GM18519 (cell line): ENCODE measurements around the gene CASTOR1.

Source experiments
- ATAC-seq: cut with Tn5 transposase; IDR thresholded peaks from one replicate; pipeline ENCODE4 v1.9.1; 2021; ENCODE audit warnings: mild to moderate bottlenecking, moderate library complexity; ENCODE audit not compliant: unreplicated experiment, low FRiP score

CASTOR1 gene

DNA sequence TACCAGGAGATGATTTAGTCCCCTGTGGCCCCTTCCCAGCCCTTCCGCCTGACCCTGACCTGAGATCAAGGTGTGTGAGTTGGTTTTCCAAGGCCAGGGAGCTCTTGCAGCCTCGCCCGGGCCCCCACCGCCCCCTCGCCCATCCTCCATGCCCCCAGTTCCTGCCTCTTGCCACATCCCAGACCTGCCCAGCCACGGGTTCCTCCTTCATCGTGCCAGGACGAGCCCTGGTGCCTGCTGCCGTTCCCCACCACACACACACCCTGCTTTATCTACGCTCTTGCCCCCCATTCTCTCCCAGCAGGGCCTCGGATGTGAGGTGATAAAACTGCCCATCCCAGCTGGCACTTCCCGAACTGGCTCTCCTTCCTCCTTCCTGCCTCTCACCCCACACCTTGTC, 41.3 kb downstream of the CASTOR1 start:
- no peak for ATAC-seq

- no peak for ATAC-seq
Measured at GRCh38 chr22:30247561-30247960, 41.7 kb downstream of the CASTOR1 start.

GRCh38 chr22:30246814-30247376, 42.4 kb downstream of the CASTOR1 start:
- ATAC-seq, result no peak

DNA sequence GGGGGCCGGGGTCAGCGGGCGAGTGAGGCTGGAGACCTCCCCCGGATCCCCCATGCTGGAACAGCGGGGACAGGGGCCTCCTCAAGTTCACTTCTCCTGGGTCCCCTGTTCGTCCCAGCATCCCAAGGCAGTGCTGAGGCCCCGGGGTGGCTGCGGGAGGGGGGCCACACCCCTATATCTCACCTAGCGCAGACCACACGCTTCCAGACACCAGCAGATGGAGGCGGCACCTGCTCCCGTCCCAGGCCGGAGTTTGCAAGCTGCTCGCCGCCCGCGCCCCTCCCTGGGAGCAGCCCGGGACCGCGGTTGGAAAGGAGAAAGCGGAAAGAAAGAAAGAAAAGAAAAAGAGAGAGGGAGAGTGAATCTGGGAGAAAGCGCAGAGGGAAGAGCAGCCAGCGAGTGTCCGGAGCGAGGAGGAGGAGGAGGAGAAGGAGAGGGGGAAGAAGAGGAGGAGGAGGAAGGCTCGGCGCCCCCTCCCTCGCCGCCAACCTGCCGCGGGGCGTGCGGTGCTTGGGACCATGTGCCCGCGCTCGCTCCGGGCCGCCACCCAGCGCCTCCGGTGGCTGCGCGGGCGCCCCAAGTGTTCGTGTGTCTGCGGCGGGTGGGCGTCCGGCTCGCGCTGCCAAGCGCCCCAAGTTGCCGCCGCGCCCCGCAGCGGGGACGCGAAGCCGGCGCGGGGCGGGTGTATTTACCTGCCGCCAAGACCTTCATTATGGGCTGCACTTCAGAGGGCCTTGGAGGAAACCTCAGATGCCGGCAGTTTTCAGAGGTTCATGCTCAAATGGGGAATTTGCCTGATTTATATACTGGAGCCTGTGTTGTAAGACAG, 43.1 kb downstream of the CASTOR1 start, which contains the start of gene LIF:
Gene LIF (minus strand): TSS at position 775 of the 829 bp plus-strand sequence. CDS start 64 bp downstream, at position 711.
- ATAC-seq, result no peak

- ATAC-seq, result no peak
Measured at GRCh38 chr22:30245181-30245984, 43.9 kb downstream of the CASTOR1 start.

DNA sequence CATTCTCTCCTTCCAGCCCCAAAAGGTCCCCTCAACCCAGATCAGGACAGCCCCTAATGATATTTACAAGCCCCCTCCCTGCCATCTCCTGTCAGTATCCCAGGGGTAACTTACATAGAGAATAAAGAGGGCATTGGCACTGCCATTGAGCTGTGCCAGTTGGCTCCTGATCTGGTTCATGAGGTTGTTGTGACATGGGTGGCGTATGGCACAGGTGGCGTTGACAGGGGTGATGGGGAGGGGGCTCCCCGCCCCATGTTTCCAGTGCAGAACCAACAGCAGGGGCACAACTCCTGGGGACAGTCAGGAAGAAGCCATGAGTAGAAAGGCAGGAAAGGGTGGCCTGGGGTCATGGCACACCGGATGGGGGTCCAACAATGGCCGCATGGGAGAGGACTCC, 44.7 kb downstream of the CASTOR1 start:
- no peak for ATAC-seq

DNA sequence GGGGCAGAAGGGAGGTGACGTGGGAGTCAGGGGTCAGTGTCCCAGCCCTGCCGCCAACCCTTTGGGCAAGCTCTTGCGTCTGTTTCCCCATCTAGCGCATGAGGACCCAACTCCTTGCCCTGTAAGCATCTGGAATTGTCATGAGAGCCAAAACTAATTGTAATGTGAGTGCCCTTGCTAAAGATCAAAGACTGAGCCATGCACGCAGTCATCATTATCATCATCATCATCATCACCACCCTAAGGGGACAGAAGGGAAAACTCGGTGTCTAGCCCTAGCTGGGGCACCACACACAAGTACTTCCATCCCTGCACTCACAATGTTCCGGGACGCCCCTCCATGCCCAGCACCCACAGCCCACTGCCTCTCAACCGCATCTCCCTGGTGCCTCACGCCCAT, 45.2 kb downstream of the CASTOR1 start:
- no peak for ATAC-seq

GRCh38 chr22:30243661-30244060, 45.6 kb downstream of the CASTOR1 start:
- ATAC-seq, result no peak

DNA sequence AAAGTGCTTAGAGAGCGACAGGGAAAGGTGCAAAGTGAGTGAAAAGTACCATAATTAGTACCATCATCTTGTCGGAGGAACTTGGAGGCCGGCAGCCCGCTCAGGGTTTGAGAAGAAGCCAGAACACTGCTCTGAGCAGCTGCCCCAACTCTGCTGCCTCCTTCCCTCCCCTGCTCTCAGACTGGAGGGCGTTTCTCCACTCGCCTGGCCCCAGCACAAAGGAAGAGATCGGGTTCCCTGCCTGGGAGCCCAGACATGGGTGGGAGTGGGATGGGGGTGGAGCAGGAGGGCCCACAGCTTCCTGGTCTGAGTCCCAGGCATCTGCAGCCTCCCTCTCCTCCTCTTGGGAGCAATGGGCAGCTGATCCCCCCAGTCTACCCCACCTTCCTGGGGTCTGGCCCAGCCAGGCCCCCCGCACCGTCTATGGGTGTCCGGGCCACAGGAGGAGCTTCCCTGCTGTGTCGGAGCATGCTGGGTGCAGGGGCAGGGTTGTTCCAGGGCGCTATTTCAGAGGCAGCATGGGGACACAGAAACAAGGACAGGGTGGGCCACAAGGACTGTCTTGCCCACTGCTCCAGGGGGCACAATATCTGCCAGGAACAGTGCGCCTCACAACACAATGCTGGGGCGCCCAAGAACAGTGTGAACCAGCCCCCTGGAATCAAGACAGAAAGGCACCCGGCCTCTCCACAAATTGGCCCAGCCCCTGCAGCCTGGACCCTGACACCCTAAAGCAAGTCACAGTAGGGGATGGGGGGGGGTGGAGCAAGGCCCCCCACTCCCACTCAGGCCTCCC, 47.5 kb downstream of the CASTOR1 start:
- ATAC-seq, result no peak

DNA sequence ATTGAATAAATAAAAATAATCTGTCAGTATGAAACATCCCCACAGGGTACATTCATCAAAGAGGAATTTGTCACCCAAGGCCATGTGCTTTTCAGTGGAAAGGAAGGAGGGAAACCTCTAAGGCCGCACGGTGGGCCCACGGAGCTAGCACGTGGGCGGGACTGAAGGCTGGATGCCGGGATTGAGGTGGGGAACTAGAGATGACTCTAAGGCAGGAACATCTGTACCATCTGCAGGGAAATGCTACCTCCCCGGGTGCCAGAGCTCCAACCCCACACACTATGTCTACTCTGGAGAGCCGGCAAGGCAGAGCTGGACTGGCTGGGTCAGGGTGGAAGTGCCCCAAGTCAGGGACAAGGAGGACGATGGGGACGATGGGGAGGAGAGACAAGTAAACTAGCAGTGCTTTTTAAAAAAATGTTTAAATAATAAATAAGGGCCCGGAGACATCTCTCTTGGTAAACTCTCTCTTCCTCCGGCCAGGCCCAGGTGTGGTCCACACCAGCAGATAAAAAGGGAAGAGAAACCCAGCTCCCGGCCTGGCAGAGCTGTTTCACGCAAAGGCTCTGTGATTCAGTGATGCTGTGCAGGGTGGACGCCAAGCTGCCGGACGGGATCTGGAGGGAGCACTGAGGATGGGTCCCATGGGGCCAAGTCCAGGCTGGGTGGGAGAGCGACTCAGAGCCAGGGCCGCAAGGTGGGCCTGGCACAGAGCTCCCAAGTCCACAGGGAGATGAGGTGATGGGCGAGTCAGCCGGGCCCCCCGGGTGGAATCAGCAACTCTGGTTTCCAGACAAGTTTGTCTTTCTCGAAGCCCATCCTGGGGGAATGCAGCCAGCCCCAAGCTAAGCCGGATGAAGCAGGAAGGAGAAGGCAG, 48.5 kb downstream of the CASTOR1 start:
- no peak for ATAC-seq

- no peak for ATAC-seq
Measured at GRCh38 chr22:30239488-30240405, 49.6 kb downstream of the CASTOR1 start.

GRCh38 chr22:30238661-30239487, 50.4 kb downstream of the CASTOR1 start:
- no peak for ATAC-seq

DNA sequence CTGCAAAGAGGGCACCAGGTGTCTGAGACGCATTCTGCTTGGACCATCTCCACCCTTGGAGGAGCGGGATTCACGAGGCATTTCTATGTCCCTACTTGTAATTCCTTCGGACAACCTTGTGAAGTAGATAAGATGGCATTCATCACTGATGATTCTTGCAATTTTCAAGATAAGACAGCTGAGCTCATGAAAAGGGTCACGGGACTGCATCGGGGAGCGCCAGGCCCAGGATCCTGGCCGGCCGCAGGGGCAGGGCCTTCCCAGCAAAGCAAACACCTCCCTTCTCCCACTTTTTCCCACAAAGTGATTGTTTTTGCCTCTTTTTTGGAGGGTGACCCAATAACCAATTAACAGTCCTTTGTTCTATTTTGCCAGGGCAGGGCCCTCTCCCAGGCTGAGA, 51.2 kb downstream of the CASTOR1 start:
- ATAC-seq, result no peak

GRCh38 chr22:30236875-30237274, 52.4 kb downstream of the CASTOR1 start:
- ATAC-seq, result no peak

- no peak for ATAC-seq
Measured at GRCh38 chr22:30235687-30236170, 53.6 kb downstream of the CASTOR1 start.
